GM12891 (cell line): ENCODE data around the gene MGME1.

Source experiments
- POLR2A ChIP-seq: IDR thresholded peaks from 2 replicates; pipeline ENCODE4 v1.6.1; 2011; ENCODE audit warnings: low read depth, low read length, control low read depth
- POLR2AphosphoS5 ChIP-seq: IDR thresholded peaks from 2 replicates; pipeline ENCODE4 v1.6.1; 2011; ENCODE audit warnings: low read depth, low read length, control low read depth

- no peak; the same call in 1 of the 2 replicates for TF ChIP-seq POLR2A
- TF ChIP-seq POLR2AphosphoS5: no peak; the same call in 1 of the 2 replicates
These were observed 3.6 kb upstream of the MGME1 start for GRCh38 chr20:17965042-17965697.
